Panc1 (cell line): Measurements from ENCODE around the gene GSG1L. TPM values are rescaled to one million over a fixed set of nuclear protein-coding genes. Genes with fewer than 3 reads are reported as not detected.

Experiments used
- ATAC-seq: fragments of 200-7000 bp; cut with Tn5 transposase; 2 replicates; pipeline ENCODE4 v1.9.1; 2020; ENCODE audit warnings: mild to moderate bottlenecking, moderate library complexity
- BruUV-seq: library from RNA; stranded (reverse); fragments of 400-500 nt; replicated peaks from 2 replicates; lab custom pipeline; 2021; lab: Mats Ljungman, UMichigan
- CTCF ChIA-PET: fragments of 300-600 bp; sonication (Branson Sonifier 250); formaldehyde crosslinking; loops from one replicate; lab custom pipeline; 2022; ENCODE audit warnings: antibody characterized with exemption; lab: Charles Lee
- POLR2A ChIA-PET: fragments of 300-600 bp; sonication (Branson Sonifier 250); formaldehyde crosslinking; loops from one replicate; lab custom pipeline; 2022; ENCODE audit warnings: antibody characterized with exemption; lab: Charles Lee
- DNase-seq: peaks from one replicate; pipeline ENCODE4 v3.0.0-alpha.2; 2010; ENCODE audit warnings: low read depth, low spot score
- H3K27ac ChIP-seq: 2 replicates; pipeline ENCODE4 v1.5.1; 2011; ENCODE audit warnings: mild to moderate bottlenecking, low read length, inconsistent platforms
- H3K27me3 ChIP-seq: fragments of 200-500 bp; sonication (Bioruptor generic); 2 replicates; pipeline ENCODE4 v1.6.0; 2014; ENCODE audit warnings: low read length, inconsistent platforms; ENCODE audit not compliant: control insufficient read depth, insufficient read depth
- H3K36me3 ChIP-seq: fragments of 200-500 bp; sonication (Bioruptor generic); 2 replicates; pipeline ENCODE4 v1.5.1; 2014; ENCODE audit warnings: inconsistent platforms, mild to moderate bottlenecking, low read length, moderate library complexity; ENCODE audit not compliant: control insufficient read depth, insufficient read depth
- H3K4me1 ChIP-seq: 2 replicates; pipeline ENCODE4 v1.5.1; 2011; ENCODE audit warnings: inconsistent platforms, mild to moderate bottlenecking, low read length, moderate library complexity; ENCODE audit not compliant: control insufficient read depth, insufficient read depth
- H3K4me3 ChIP-seq, 2 experiments: 2 replicates each; pipeline ENCODE4 v1.5.1; 2011 to 2012; ENCODE audit warnings: low read depth in 2 of 2, low read length in 2 of 2, mild to moderate bottlenecking in 2 of 2, inconsistent platforms in 1 of 2, moderate library complexity in 1 of 2
- H3K9me3 ChIP-seq: fragments of 200-500 bp; sonication (Bioruptor generic); 2 replicates; pipeline ENCODE4 v1.5.1; 2014; ENCODE audit warnings: low read depth, mild to moderate bottlenecking, inconsistent platforms, low read length, moderate library complexity; ENCODE audit not compliant: control insufficient read depth, insufficient read depth
- POLR2AphosphoS5 ChIP-seq: IDR thresholded peaks from 2 replicates; pipeline ENCODE4 v1.6.1; 2012; ENCODE audit warnings: mild to moderate bottlenecking, low read depth, low read length, moderate library complexity
- SIN3A ChIP-seq: IDR thresholded peaks from 2 replicates; pipeline ENCODE4 v1.6.1; 2012; ENCODE audit warnings: low read depth, mild to moderate bottlenecking, low read length, moderate library complexity, borderline replicate concordance; ENCODE audit not compliant: insufficient read depth
- TCF7L2 ChIP-seq: IDR thresholded peaks from 2 replicates; pipeline ENCODE4 v1.6.1; 2011; ENCODE audit warnings: mild to moderate bottlenecking, low read depth, low read length, inconsistent platforms
- in situ Hi-C: cut with HindIII; loops from 2 replicates; pipeline ENCODE4 v1.10.0; 2016; ENCODE audit warnings: low sequenced_read_pairs, low pct_unique_long_range_greater_than_20kb
- intact Hi-C: fragments of 100-400 bp; cut with micrococcal nuclease; formaldehyde crosslinking; loops from one replicate; pipeline ENCODE4 v1.10.0; 2022; ENCODE audit not compliant: unreplicated experiment
- total RNA-seq: library from RNA; stranded (reverse); gene quantifications from one replicate; pipeline ENCODE4 v1.2.1, GENCODE V29; 2021; ENCODE audit not compliant: unreplicated experiment
- TF ChIP-seq, protein P1 (sequence below): fragments of 450-650 bp; IDR thresholded peaks from 2 replicates; pipeline ENCODE4 v1.5.1; 2017; ENCODE audit warnings: mild to moderate bottlenecking
- TF ChIP-seq, protein P2 (sequence below), 2 experiments: IDR thresholded peaks; 2 replicates each; pipeline ENCODE4 v1.6.1; 2011 to 2012; ENCODE audit warnings: low read depth in 2 of 2, control low read depth in 1 of 2, low read length in 1 of 2, mild to moderate bottlenecking in 1 of 2, moderate library complexity in 1 of 2; ENCODE audit not compliant: insufficient read depth in 1 of 2

Gene GSG1L
- total RNA-seq, 1 experiment from 2014 or later: 0.08 TPM

DNA sequence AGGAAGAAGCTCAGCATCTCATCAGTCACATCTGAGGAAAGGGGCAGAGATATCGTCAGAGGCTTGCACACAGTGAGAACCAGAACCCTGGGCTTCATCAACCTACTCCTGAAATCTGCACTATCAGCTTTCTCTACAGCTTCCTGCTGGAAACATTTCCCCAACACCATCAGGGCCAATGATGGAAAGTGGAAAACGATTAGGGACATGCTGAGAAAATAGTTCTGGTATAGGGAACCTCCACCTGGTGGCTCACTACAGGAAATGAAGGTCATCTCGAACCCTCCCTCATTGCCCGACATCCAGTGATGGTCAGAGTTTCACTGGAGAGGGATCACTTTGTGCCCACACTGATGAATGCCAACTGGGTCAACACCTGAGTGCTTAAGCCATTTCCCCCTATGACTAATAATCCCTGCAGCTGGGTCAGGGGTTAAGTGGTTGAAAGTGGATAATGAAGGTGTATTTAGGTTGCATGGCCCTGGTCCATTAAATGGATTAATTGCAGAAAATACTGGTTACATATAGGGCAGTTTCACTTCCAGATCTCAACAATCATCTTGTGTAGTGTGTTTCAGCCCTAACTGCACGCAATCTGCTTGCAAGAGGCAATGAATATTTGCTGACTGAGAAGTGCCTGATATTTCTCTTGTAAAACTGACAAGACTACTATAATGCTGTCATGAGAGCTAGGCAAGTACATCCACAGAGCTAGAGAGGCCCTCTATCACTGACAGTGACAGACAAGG, 43.1 kb upstream of the GSG1L start:
- ATAC-seq: no peak
- ChIA-PET CTCF (no interaction called here), POLR2A (no interaction called here)
- Histone ChIP-seq H3K36me3 (peaks cover 18% of the 10 kb centered on the region), H3K4me3 (no peak overlapping the region), H3K27me3 (no peaks in the 10 kb centered on the region), H3K9me3 (no peaks in the 10 kb centered on the region), H3K4me1 (no peaks in the 10 kb centered on the region), H3K27ac (no peak overlapping the region)
- TF ChIP-seq, protein P1, sequence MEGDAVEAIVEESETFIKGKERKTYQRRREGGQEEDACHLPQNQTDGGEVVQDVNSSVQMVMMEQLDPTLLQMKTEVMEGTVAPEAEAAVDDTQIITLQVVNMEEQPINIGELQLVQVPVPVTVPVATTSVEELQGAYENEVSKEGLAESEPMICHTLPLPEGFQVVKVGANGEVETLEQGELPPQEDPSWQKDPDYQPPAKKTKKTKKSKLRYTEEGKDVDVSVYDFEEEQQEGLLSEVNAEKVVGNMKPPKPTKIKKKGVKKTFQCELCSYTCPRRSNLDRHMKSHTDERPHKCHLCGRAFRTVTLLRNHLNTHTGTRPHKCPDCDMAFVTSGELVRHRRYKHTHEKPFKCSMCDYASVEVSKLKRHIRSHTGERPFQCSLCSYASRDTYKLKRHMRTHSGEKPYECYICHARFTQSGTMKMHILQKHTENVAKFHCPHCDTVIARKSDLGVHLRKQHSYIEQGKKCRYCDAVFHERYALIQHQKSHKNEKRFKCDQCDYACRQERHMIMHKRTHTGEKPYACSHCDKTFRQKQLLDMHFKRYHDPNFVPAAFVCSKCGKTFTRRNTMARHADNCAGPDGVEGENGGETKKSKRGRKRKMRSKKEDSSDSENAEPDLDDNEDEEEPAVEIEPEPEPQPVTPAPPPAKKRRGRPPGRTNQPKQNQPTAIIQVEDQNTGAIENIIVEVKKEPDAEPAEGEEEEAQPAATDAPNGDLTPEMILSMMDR: no peak
- TF ChIP-seq SIN3A: no peak
- TF ChIP-seq TCF7L2: no peak
- TF ChIP-seq POLR2AphosphoS5: no peak
- DNase-seq: no peak
- in situ Hi-C loops: no loop called here
- no TSS peak for BruUV-seq
- intact Hi-C loops: no loop called here

DNA sequence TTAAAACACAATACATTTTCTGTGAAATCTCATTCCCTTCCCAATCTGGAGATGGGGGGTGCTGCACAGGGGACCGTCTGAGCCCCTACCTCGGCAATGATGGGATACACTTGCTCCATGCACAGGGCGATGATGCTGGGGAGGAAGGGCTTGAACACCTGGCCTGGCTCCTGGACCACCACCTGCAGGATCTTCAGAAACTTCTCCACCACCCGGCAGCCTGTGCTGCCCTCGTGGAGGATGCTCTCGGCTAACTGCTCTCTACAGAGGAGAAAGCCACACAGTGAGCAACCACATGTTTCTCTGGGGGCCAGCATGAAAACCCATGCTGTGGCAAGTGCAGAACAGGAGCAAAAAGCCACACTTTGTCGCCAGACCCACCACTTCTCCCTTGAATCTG, 42.4 kb upstream of the GSG1L start:
- in situ Hi-C loops (no loop called here), intact Hi-C loops (no loop called here)
- no peak for DNase-seq
- TF ChIP-seq TCF7L2 (no peak), SIN3A (no peak)
- TF ChIP-seq, protein P2, sequence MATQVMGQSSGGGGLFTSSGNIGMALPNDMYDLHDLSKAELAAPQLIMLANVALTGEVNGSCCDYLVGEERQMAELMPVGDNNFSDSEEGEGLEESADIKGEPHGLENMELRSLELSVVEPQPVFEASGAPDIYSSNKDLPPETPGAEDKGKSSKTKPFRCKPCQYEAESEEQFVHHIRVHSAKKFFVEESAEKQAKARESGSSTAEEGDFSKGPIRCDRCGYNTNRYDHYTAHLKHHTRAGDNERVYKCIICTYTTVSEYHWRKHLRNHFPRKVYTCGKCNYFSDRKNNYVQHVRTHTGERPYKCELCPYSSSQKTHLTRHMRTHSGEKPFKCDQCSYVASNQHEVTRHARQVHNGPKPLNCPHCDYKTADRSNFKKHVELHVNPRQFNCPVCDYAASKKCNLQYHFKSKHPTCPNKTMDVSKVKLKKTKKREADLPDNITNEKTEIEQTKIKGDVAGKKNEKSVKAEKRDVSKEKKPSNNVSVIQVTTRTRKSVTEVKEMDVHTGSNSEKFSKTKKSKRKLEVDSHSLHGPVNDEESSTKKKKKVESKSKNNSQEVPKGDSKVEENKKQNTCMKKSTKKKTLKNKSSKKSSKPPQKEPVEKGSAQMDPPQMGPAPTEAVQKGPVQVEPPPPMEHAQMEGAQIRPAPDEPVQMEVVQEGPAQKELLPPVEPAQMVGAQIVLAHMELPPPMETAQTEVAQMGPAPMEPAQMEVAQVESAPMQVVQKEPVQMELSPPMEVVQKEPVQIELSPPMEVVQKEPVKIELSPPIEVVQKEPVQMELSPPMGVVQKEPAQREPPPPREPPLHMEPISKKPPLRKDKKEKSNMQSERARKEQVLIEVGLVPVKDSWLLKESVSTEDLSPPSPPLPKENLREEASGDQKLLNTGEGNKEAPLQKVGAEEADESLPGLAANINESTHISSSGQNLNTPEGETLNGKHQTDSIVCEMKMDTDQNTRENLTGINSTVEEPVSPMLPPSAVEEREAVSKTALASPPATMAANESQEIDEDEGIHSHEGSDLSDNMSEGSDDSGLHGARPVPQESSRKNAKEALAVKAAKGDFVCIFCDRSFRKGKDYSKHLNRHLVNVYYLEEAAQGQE (IDR thresholded peaks at IDR 0.05; ENCODE audit: insufficient read depth in 1 of 2, low read depth in 2 of 2, low read length in 1 of 2): no peak
- TF ChIP-seq, protein P1: no peak
- BruUV-seq: no TSS peak
- ChIA-PET CTCF (no interaction called here), POLR2A (no interaction called here)
- Histone ChIP-seq H3K36me3 (peaks cover 20% of the 10 kb centered on the region), H3K27me3 (no peaks in the 10 kb centered on the region), H3K4me1 (no peaks in the 10 kb centered on the region), H3K27ac (no peak overlapping the region), H3K4me3 (no peak overlapping the region), H3K9me3 (no peaks in the 10 kb centered on the region)
- no peak for ATAC-seq
